Stimulated activated CD4-positive, alpha-beta T cell treated with anti-CD3 and anti-CD28 coated beads, Interleukin-4, amount 100 ng/mL, for 1 hour (primary cell): ENCODE measurements around the gene MED7.

Source experiments
- DNase-seq: peaks from one replicate; pipeline ENCODE4 v3.0.0-alpha.2; 2020

The MED7 gene

GRCh38 chr5:157100140-157100679 lies 42.5 kb downstream of the MED7 start:
- no peak for DNase-seq

GRCh38 chr5:157088342-157088990 lies 54.2 kb downstream of the MED7 start:
- DNase-seq = no peak
